CD4-positive, alpha-beta T cell treated with Interferon gamma for 1 hour (primary cell): Measurements from ENCODE around the gene IGFALS.

Experiments
- DNase-seq: peaks from one replicate; pipeline ENCODE4 v3.0.0-alpha.2; 2020

IGFALS gene

DNA sequence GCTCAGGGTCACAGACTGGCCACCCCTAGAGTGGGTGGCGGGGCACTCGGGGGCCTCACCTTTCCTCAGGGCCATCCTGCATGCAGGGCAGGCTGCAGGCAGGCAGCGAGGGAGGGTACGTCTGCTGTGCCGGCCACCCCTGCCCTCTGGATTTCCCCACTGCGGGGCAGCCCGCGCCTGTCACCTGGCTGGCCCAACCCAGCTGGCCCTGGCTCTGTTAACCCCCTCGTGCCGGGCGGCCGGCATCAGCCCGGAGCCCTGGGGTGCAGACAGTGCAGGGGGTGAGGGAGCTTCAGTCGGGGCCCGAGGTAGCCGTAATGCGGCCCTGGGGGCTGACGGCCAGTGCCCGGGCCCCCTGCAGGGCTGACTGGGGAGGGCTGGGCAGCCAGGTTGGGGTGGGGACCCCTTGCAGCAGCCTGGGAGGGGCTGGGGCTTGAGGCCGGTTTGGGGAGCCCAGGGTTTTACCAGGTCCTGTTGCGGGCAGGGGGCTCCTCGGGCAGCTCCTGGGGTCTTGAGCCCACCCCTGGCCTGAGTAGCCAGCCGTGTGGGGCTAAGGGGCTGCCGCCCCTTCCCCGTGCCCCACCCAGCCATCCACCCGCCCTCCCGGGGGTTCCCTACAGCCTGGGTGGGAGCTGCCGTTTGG lies at the start of gene IGFALS:
Gene IGFALS, minus strand, starts transcription at position 128 of the 643 bp plus-strand sequence. Its CDS starts 53 bp downstream, at position 75.
- no peak for DNase-seq

DNA sequence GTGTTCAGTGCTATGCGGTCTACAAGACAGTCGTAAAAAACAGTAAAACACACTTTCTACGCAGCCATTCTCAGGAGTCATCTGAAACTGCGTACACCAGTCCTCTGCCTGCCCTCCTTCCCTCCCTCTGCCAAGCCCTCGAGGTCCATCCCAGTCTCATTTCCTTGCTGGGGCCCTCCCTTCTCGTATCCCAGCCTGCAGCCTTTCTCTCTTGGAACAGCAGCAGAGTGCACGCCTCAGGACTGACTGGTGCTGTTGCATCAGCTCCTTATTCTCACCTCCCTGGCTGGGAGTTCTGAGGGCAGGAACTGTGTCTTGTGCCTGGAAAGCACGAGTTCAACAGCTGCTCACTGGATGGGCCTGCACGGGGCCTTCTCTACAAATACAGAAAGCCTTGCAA lies 46.0 kb upstream of the IGFALS start:
- no peak for DNase-seq

DNA sequence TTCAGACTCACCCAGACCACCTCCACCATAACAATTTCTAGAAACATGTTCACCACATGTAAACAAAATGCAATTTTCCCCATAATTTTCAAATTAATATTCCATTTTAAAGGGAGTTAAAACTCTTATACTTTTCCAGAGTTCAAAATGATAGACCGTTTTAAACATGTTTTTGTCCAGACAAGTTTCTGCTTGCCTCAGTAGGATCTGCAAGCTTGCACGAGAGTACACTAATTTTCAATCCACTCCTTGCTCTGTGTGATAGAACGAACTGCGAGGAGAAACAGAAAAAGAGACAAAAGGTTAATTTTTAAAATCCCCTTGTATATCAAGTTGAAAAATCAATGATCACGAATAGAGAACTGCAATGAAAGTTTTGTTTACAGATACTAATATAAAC lies 40.6 kb upstream of the IGFALS start:
- no peak for DNase-seq

DNA sequence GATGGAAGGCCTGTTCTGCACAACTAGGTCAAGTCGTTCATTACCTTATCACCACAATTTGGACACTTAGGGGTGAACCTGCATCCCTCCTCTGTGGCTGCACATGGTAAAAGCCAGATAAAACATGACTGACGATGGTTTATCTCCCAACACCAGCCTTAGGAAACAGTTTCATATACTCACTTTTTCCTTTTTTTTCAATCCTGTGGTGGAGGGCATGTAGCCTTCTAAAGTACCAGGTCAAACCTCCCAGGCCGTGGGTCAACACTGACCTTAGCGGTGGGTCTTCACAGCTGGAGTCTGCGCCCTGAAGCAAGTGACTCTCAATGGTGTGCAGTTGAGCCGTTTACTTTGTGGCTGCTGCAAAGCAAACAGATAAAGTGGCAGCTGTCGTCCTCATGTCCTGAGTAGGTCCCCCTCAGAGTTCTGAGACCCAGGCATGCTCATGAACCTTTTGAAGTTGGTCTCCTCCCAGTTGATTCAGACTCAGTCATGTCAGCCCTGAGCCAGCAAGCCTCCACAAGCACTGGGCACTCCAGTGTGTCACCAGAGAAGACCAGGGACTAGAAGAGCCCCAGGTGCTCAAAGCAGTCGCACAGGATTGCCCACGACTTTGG lies 39.4 kb upstream of the IGFALS start:
- no peak for DNase-seq

DNA sequence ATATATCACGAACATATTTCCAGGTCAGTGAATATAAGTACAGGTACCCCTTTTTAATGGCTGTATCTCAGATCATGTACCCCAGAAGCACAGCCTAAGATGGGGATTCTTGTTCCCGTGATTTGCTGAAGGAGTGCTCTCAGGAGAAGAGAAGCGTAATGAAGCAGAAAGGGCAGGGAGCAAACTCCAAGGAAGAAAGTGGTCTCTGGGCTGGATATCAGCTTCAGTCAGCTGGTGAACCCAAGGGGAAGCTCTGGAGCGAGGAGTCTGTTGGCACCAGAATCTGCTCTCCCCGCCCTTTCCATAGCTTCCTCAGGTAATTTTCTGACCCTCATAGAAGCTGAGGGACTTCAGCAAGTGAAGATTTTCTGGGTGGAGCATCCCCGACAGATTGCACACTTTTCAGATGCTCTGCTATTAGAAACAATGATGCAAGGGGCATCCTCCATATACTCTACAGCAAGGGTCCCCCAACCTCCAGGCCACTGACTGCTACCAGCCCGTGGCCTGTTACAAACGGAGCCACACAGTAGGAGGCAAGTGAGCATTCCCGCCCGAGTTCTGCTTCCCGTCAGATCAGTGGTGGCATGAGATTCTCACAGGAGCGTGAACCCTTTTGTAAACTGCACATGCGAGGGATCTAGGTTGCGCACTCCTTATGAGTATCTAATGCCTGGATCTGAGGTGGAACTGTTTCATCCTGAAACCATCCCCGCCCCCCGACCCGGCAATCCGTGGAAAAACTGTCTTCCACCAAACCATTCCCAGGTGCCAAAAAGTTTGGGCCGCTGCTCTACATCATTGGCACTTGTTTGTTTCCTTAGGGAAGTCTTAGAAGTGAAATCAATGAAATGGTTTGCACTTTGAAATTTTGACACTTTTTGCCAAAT lies 37.9 kb upstream of the IGFALS start:
- no peak for DNase-seq

DNA sequence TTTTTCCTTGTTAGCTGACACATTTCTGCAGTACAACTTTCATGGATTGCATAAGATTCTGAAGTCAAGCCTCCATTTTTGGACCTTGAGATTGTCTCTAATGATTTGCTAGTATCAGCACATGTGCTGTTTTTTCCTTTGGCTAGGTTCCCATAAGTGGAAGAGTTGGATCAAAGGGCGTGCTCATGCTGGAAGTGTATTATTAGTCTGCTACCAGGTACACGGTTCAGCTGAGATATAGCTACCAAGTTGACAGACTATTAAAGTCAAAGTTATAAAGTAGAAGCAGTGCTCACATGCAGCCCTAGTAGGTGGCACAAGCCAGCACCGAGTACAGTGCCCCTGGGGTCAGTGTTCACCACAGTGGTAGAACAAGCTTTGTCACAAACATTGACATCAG lies 36.7 kb upstream of the IGFALS start:
- DNase-seq: no peak

DNA sequence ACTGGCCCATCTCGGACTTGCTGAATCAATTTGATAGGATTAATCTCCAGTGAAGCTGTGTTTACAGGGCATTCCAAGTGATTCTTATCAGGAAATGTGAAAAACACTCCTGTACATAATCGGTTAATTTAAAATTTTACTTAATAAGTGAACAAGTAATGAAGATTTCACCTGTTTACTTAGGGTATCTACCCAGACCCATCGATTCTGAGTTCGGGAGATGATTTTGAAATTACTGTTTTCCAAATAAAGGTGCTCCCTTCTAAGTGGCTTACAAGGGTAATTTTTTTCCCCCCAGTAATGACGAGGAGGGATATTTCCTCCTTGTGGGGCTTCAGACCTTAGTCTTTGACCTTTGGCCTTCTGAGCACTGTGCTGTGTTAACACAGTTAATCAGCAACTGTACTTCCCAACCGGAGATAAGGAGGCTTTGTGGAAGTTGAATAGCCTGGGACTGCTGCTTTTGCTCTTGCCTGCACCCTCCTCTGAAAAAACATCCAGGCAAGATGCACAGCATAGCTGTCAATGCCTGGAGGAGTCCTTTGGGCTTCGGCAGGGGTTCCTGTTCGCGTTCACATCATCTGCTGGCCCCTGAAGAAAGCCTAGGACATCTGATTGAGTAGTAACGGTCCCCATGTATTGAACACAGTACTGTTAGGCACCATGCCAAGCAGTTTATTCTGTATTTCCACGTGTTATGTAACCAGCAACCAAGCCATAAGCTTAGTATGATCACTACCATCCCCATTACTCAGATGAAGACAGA lies 35.3 kb upstream of the IGFALS start:
- DNase-seq: no peak

DNA sequence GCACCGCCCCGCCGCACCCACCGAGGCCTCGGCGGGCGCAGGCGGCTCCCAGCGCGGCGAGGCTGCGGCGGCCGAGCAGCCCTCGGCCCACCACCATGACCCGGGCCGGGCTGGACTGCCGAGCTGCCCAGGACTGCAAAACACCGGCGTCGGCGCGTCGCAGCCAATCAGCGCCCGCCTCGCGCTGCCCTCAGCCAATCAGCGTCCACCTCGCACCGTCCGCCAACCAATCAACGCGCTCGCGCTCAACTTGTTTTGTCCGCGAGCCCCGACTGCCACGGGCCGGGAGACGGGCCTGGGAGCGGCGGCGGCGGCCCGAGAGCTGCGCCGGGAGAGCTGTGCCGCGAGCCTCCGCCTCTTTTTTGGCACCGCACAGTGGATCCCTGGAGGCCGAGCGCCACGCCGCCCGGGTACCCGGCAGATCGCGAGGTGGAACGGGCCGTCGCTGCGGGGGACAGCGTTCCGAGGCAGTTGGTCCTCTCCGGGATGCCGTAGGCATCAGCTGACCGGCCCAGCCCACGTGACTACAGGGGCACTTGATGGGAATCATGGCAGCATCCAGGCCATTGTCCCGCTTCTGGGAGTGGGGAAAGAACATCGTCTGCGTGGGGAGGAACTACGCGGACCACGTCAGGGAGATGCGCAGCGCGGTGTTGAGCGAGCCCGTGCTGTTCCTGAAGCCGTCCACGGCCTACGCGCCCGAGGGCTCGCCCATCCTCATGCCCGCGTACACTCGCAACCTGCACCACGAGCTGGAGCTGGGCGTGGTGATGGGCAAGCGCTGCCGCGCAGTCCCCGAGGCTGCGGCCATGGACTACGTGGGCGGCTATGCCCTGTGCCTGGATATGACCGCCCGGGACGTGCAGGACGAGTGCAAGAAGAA lies 33.4 kb upstream of the IGFALS start, which contains the start of the genes FAHD1 and HAGH:
Gene FAHD1, plus strand, starts transcription at position 516 of the 883 bp plus-strand sequence. Its CDS starts 33 bp downstream, at position 549.
Gene HAGH, minus strand, starts transcription at position 135 of the 883 bp plus-strand sequence. Its CDS starts 38 bp downstream, at position 97.
- DNase-seq: peak; percentile 89

DNA sequence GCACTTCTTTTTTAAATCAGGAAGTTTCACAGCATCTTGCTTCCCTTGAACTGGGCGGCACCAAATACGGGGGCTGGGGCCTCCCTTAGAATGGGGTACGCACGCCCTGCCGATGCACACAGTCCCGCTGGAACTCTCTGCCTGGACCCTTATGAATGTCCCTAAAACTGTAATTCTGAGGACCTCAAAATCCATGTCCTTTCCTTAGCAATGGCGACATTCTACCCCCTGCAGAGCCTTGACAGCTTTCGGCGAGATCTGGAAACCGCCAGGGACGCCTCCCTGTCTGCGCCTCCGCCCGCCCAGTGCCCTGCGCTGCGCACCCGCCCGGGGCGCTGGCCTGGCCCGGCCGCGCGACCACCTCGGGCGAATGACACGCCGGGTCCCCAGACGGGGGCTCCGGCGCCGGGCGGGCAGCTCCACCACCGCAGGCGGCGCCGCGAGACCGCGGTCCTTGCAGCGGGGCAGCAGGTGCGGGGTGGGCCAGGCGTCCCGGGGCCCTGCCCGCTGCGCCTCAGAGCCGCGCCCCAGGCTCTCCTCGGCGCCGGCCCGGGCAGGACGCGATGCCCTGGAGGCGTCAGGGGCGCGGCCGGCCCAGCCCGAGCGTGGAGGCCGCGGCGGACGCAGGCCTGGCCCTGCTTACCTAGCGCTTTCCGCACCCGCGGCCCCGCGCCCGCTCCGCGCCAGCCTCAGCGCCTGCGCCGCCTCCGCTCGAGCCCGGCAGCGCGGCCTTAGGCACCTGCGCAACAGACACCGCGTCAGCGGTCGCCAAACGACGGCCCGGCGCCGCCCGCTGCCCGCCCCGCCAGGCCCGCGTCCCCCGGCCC lies 32.6 kb upstream of the IGFALS start:
- DNase-seq: no peak

DNA sequence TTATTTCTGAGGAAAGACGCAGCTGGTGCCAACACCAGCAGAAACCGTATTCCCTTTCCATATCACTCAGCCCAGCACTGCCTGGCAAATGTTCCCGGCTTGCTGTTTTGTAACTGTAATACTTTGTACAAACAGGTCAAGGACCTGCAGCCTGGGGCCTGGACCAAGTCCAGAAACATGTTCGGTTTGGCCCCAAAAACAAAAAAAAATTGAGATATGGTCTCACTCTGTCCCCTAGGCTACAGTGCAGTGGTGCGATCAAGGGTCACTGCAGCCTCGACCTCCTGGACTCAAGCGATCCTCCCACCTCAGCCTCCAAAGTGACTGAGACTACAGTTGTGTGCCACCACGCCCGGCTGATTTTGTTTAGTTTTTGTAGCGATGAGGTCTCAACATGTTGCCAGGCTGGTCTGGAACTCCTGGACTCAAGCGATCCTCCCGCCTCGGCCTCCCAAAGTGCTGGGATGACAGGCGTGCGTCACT lies 31.9 kb upstream of the IGFALS start:
- DNase-seq: no peak

DNA sequence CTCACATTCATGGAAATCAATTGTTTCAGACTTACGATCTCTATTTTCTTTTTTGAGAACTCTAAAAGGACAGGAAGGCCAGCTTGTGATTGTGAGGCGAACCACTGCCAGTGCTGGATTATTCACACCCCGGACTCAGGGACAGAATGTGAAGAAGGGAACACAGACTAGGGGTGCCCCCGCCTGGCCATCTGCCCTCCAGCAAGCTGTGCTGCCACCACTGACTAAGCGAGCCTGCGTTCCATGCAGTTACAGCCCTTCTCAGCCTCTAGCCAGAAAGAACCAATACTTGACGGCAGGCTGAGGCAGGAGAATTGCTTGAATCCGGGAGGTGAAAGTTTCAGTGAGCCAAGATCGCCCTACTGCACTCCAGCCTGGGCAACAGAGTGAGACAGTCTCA lies 30.3 kb upstream of the IGFALS start:
- DNase-seq: no peak

DNA sequence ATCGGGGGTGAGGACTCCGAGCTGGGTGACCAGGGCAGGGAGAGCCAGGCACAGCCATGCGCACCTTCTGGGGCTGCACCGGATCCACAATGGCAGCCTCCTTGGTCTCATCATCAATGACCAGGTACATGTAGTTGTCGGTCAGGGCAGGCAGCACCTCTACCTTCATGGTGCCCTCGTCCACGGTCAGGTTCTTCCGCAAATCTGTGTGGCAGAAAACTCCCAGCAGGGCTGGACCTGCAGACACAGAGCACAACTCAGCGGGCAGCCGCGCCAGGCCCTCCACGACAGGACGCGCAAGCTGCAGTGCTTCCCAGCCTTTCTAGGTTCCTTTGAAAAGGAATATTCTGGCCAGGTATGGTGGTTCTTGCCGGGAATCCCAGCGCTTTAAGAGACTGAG lies 29.3 kb upstream of the IGFALS start:
- no peak for DNase-seq

DNA sequence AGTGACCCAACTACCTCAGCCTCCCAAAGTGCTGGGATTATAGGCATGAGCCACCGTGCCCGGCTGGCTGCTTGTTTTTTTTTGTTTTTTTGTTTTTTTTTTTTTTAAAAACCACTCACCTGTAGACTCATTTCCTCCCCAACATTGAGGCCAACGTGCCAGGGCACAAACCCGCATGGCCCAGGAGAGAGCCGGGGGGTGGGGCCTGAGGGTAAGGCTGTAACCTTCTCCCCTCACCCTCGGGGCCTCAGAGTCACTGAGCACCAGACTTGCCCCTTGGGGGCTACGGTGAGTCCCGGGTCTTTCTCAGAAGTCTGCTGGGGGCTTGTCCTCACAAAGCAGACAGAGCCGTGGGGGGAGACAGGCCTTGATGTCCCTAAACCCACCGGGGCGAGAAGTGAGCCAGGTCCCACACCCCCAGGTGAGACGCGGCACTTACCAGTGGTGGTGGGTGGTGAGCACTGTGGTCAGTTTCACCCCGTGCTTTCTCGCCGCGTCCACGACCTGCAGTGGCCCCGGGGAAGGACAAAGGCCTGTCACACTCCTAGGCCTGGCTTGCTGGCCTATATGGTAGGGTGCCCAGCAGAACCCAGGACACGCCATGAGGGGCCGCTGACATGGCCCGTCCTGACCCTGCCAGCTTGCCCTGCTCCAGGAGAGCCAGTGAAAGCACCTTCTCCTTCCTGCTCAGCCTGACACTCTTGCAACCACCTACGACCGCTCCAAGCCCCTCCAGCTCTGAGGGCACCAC lies 28.5 kb upstream of the IGFALS start:
- DNase-seq: no peak

DNA sequence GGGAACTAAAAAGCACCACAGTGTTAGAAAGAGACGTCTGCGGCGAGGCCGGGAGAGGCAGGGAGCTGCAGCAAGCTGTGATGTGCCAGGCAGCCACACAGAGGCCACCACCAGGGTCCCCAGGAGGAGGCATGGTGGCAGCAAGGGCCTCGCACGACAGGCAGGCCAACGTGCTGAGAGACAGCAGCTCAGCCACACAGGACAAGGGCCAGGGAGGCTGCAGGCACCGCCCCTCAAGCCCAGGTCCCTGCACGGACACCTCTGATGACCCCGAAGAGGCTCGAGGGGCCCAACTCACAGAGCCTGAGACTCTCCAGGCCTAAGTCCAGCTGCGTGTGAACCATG lies 27.4 kb upstream of the IGFALS start:
- no peak for DNase-seq

DNA sequence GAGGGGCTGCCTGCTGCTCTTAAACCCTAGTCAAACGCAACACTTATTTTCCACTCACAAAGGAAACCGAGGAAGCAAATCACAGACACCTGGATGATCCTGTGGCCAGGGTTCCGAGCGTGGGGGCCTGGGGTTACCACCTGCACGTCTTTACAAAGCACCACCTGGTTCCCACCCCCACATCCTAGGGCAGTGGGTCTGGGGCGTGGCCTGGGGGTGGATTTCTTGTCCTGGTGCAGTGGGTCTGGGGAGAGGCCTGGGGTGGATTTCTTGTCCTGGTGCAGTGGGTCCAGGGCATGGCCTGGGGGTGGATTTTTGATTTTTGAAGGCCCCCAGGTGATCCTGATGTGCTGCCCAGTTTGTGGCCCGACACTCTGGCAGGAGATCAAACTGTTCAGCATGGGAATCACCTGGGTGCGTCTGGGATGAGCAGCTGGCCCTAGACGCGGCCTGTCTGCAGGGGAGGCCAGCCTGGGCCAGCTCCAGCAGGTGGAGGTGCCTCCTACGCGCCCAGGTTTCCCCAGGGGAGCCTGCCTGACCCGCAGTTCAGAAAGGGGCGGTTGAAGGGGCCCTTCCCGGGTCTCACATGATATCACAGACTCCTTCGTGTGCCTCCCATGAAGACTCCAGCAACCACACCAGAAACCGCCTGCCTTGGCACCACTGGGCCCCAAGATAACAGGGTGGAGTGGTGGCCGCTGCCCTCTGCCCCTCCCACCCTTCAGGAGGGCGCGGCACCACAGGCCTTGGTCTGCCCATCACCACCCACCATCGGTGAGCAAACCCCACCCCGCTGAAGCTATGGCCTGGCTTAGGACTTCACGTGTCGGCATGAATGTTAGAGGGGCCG lies 26.8 kb upstream of the IGFALS start:
- no peak for DNase-seq

DNA sequence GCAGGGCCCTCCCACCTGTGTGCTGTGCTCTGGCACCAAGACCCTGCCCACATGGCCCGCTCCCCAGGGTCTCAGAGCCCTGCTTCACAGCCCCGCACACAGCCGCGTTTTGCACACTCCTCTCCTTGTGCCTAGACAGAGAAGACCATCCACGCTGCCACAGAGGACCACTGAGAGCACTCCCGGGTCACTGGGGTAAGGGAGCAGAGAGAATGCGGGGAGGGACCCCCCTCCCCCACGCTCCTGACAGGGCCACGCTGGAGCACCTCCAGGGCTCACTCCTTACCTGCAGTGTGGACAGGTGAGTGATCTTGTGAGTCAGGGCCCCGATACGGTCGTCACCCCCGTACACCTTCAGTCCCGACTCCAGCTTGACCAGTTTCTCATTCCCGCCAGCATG lies 26.1 kb upstream of the IGFALS start:
- no peak for DNase-seq

DNA sequence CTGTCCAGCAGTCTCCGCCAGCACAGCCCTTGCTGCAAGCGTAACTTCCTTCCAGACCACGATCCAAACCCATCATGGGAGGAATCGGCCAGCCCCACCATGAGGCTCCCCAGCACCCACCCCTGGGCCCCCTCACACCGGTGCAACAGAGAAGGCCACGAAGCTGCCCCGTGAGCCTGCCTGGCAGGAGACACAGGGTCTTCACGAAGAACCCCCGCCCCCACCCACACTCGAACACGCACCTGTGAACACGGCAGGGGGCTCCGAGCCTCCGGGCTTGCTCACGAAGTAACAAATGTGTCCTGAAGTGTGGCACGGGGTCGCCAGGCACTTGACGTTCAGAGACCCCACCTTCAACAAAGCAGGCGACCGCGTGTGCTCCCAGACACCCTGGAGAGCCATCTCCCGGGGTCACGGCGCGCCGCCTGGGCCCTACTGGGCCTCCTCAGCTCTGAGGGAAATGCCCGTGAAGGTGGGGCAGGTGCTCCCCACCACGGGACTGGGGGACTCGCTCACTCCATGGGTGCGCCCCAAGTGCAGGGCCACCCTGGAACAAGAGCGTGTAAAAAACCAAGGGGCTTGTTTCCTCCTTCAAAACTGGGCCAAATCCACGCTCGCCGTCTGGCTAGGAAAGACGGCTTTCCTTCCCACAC lies 25.5 kb upstream of the IGFALS start:
- DNase-seq: no peak

DNA sequence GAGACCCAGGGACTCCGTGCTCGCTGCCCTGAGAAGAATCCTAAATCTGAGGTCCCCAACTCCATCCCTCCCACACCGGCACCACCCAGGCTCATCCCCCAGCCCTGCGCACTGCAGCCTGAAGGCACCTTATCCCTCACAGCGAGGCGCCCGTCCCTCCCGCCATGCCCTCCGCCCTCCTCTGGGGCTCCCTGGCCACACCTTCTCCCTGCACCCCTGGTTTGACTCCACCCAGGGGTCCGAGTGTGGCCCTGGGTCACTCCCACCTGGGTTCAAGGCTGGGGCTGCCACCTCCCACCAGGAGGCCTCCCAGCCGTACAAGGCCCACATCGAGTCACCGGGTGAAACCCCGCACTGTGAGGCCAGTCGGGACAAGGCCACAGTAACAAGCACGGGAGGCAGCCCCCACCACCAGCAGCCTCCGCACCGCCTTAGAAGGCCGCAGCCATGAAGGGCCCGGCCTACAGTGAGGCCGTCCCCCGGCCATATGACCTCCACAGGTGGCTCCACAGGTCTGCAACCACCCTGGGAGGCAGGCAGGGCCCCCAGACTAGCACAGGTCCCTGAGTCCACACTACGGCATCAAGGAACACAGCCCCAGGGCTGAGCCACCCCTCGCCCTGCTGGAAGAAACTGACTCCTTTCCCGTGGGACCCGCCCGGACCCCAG lies 24.8 kb upstream of the IGFALS start:
- DNase-seq: no peak
